Esophagus muscularis mucosa (tissue), 4 donors: ENCODE results near the gene AP2B1.

Source experiments
- CTCF ChIP-seq, 3 experiments: fragments of 200-600 bp in 2 of 3; fragments of 450-650 bp in 1 of 3; sonication (generic) in 2 of 3; IDR thresholded peaks; one replicate each; pipeline ENCODE4 v1.5.1; 2017 to 2019; ENCODE audit warnings: antibody characterized with exemption in 3 of 3, mild to moderate bottlenecking in 2 of 3, moderate library complexity in 1 of 3
- EP300 ChIP-seq: sonication (generic); formaldehyde crosslinking; IDR thresholded peaks from one replicate; pipeline ENCODE4 v1.6.1; 2017; ENCODE audit warnings: antibody characterized with exemption
- POLR2A ChIP-seq: fragments of 450-650 bp; IDR thresholded peaks from one replicate; pipeline ENCODE4 v1.6.1; 2017; ENCODE audit warnings: antibody characterized with exemption, moderate library complexity, mild to moderate bottlenecking, low read depth
- POLR2AphosphoS5 ChIP-seq, 2 donors: sonication (generic); formaldehyde crosslinking; IDR thresholded peaks; one replicate each; pipeline ENCODE4 v1.6.1; 2017; ENCODE audit warnings: antibody characterized with exemption in 2 of 2

- TF ChIP-seq CTCF (IDR thresholded peaks at IDR 0.05) (no peak), POLR2A (no peak), EP300 (no peak), POLR2AphosphoS5 (IDR thresholded peaks at IDR 0.05) (no peak)
These were observed 40.3 kb downstream of the AP2B1 start for GRCh38 chr17:35627417-35627816.
